Stimulated activated naive CD4-positive, alpha-beta T cell (primary cell): ENCODE results near the gene AGAP3.

Source experiments
- DNase-seq, 6 experiments: peaks; one replicate each; lab custom pipeline; 2025; lab: John Stamatoyannopoulos, UW

Gene AGAP3

DNA sequence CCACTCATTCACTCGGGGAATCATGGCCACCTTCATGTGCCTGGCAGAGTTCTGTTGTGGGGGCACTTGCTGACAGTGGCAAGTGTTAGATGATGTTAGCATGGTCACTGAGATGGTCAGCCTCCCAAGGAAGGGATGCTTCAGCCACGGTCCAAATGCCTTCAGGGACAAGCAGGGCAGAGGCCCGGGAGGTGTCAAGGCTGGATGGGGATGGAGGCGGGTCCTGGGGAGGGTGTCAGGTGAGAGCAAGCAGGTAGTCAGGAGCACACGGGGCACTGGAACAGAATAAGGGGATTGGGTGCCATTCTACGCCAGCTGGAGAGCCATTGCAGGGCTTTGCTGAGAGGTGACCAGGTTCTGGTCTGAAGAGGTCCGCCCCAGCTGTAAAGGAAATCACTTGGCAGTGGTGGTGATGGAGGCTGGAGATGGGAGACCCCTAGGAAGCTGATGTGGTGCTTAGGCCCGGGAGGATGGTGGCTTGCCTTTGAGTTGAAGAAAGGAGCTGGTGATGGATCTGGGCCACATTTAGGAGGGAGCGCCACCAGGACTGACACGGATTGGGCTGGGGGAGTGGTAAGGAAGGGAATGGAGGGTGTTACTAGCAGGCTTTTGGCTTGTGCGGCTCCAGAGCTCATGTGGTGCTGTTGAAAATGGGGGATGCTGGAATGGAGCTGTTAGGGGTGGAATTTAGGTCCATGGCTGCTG is 24.1 kb downstream of the AGAP3 start:
- no peak for DNase-seq

DNA sequence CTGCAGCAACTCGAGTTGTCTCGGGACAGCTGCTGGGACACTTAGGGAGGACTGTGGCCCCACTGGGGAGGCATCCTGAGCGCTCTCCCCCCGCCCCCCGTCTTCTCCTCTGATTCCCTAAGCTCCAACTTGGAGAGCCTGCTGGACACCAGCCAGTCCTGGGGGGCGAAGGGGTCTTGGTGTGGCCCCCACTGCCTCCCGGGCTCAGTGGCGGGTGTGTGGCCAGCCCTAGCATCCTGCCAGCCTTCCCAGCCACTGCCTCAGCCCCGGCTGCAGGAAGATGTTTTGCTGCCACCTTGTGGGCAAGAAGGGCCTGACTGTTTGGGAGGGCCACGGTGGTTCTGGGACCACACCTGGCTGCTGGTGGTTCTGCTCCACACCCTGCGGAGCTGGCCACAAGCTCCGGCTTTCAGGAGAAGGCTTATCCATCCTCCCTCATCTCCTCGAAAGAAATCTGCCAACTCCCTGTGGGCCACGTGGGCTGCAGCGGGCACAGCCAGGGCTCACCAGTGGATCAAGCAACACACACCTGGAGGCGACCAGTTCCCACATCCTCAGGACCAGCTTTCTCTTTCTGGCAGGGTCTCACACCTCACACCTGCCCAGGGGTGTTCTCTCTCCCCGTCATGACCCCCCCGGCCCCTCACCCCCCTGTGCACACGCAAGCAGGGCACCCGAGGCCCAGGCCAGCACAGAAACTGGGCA is 24.8 kb downstream of the AGAP3 start:
- DNase-seq, result peak; percentile 48 to 79 (median 60)

DNA sequence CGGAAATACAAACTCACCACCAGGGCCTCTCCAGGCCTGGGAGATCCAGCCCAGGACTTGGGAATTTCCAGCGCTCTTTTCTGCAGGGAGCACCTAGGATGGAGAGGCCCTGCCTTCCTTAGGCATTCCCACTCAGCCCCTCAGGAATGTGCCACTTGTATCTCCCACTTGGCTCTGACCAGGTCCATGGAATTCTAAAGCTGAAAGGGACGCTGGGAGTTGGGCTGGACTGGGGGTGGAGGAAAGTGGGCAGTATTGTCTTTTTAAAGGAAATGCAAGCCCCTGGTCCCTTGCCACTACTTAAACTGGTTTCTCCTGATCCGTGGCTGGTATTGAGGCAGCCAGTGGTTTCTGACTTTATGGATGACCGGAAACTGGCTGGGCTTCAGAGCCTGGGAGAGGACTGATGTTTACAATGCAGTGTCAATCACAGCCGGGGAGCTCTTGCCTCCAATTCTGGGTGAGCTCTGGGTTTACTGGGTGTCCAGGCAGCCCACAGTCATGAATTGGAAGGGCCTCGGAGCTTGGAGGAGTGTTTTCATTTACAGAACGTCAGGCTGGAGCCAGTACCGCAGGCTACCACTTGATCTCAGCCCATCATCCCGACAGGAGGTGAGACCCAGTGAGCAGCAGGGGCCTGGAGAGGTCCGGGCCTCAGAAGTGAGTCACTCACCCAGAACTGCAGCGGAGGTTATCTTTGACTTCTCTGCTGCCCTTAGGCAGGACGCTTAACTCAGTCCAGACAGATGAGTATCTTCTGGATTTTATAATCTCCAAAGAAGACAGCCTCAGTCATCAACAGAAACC is 27.3 kb downstream of the AGAP3 start:
- DNase-seq, result no peak

DNA sequence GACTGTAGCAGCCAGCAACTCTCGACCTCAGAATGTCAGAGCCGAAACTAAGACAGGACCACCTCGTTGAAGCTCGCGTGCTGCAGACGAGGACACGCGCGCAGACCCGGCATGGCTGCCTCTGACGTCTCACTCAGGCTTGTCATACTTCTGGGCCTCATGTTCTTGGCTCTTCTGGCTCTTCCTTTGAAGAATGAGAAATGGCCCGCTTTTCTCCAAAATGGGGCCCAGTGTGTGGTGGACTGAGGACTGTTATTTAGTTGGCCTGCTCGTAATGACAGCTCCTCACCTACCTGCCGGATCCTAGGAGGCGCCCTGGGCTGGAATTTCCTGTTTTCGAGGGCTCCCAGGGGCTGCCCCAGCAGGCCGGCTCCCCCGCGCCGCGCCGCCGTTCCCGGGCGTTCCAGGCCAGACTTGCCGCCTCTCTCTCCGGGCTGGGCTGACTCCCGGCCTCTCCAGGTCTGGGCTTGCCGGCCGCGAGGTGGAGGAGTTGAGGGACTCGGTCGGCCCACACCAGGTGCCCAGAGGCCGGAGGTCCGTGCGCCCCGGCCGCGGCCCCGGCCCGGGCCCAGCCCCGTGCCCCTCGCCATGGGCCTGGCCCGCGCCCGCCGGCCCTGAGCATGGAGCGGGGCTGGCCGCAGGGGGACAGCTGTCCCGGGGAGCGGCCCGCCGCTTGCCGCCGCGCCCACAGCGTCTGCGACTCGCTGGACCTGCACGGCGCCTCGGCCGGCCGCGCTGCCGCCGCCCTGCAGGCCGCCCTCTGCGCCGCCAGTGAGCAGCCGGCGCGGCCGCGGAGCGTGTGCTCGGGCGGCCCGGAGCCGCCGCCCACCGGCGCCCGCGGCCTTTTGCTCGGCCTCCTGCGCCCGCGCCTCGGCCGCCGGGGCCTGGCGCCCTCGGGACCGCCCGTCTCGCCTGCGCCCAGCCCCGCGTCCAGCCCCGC is 28.1 kb downstream of the AGAP3 start:
- no peak for DNase-seq

DNA sequence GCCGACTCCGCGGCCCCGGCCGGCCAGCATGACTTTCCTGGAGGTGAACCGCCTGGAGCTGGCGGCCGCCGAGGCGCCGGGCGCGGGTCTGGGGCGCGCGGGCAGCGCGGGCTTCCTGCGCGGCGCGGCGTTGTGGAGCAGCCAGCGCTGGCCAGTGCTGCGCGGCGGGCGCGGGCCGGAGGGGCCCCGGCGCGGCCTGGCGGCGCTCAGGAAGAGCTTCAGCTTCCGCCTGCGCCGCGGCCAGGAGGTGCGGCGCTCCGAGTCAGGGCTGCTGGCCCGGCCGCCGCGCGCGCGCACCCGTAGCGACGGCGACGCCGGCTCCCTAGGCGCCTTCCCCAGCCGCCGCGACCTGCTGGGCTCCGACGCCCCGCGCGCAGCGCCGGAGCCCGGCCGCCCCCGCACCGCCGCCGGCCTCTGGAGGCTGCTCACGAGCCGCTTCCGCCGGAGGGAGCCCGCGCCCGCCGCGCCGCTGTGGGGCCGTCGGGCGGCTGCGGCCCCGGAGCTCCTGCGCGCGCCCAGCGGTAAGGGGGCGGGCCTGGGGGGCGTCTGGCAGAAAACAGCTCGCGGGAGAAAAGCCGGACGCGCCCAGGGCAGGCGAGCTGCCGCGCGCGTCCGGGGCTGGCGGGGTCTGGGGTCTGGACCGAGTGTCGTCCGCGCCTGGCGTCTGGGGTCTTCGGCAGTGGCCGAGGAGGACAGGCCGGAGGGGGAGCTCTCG is 29.0 kb downstream of the AGAP3 start:
- DNase-seq, result peak in 2 of 6 experiments; percentile 6 to 11

DNA sequence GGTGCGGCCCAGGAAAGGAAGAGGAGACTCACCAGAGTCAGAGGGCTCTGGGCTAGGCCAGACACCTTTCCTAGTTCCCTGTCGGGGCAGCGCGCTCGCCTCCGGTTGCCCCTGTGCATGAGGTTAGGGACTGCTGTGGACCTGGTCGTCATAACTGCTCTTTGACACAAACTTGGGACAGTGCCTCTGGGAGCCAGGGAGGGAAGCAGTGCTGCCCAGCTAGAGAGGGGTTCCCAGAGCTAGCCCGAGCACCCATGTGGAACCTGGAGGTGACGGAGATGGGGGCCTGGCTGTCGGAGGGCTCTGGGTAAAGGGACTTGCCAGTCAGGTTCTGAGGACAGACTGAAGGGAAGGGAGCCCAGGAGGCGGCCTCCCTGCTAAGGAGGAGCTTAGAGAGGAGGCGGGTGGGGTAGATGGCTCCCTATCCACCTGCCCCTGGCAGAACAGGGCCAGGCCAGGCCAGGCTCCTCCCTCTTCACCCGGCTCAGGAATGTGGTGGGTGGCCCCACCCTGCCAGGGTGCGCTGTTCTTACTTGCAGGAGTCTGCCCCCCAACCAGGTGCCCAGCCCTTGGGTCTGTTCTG is 29.7 kb downstream of the AGAP3 start:
- DNase-seq, result no peak

DNA sequence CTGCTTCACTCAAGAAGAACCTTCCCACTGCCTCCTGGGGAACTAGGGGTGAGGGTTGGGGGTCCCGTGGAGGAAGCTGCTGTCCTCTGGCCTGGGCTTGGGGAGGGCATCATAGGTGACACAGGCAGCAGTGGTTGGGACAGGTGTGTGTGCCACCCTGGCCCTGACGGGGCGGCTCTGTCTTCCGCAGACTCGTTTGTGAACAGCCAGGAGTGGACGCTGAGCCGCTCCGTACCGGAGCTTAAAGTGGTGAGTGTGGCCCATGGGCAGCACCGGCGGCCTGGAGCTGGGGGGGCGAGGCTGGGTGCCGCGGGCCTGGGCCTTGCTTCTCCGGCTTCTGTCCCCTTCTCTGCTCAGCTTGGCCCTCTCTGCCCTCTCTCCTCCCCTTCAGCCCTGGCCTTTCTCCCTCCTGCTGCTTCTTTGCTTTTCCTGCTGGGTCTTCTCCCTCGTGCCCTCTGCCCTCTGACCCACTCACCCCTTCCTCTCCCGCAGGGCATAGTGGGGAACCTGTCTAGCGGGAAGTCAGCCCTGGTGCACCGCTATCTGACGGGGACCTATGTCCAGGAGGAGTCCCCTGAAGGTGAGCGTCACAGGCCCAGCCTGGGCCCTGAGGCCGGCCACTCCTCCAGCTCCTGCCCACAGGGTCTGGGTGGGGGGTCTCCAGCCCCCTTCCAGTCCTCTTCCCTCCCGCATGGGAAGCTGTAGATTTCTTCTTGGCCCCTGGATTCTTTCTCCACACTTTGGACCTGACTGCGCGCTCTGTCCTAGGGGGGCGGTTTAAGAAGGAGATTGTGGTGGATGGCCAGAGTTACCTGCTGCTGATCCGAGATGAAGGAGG is 30.5 kb downstream of the AGAP3 start:
- no peak for DNase-seq

DNA sequence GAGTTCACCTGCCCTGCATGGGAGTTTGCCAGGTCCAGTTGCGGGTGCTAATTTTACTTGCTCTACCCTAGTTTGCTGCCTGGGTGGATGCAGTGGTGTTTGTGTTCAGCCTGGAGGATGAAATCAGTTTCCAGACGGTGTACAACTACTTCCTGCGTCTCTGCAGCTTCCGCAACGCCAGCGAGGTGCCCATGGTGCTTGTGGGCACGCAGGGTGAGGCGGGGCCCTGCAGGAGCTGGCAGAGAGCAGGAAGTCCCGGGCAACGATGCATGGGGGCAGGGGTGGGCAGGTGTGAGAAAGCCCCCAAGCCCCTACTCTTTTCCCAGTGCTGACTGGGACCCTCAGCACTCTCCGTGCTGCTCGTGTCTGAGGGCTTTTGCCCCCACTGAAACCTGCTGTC is 31.3 kb downstream of the AGAP3 start:
- DNase-seq, result peak in 4 of 6 experiments; percentile 12 to 58 (median 30)

DNA sequence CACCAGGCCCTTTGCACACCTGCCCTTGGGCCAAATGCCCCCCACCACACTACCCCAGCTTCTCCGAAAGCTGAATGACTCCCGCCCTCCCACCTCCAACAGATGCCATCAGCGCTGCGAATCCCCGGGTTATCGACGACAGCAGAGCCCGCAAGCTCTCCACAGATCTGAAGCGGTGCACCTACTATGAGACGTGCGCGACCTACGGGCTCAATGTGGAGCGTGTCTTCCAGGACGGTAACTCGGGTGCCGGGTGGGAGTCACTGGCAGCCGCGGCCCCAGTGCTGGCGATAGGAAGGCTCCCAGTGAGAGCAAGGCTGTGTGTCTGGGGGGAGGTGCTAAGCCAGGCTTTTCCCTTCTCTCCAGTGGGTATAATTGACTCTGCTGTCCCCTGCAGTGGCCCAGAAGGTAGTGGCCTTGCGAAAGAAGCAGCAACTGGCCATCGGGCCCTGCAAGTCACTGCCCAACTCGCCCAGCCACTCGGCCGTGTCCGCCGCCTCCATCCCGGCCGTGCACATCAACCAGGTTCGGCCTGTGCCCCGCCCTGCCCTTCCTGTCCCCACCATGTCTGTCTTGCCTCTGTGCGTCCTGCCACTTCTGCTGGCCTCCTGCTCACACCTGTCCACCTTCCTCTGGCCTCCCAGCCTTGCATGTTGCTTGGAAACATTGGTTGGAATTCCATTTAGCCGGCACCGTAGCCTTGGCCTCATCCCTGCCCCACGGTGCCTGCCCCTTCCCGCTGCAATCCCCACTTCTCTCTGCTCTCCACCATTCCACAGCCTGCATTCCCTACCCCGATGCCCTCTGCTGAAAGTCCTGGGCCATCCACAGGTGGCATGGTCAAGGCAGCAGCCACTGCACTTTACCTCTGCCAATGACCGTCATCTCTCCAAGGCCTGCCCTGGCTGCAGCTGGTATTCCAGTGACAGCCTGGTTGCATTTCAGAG is 32.1 kb downstream of the AGAP3 start:
- DNase-seq, result no peak

DNA sequence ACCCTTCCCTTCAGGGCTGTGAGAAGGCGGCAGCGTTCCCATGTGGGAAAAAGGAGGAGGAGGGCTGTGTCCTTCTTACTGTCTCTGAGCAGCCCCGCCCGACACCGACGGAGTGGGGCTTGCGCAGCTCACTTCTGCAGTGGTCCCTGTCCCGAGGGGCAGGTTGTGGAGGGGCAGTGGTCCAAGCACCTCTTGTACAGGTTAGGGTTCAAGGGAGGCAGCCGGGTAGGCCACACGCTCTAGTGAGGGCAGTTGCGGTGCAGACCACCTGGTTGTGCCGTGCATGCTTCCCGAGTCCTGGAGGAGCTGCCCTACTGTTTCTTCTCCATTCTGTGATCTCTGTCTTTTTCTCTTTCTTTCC is 32.8 kb downstream of the AGAP3 start:
- DNase-seq, result no peak

DNA sequence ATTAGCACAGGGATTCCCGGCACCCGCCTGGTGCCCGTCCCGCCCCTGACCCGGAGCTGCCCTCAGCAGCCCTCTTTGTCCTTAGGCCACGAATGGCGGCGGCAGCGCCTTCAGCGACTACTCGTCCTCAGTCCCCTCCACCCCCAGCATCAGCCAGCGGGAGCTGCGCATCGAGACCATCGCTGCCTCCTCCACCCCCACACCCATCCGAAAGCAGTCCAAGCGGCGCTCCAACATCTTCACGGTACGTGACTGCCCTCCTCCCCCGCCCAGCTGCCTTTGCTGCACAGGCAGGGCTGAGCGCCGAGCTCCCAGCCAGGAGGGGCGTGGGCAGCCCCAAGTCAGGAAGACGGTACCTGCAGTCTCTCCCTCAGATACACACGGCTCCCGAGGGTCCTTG is 33.6 kb downstream of the AGAP3 start:
- no peak for DNase-seq

DNA sequence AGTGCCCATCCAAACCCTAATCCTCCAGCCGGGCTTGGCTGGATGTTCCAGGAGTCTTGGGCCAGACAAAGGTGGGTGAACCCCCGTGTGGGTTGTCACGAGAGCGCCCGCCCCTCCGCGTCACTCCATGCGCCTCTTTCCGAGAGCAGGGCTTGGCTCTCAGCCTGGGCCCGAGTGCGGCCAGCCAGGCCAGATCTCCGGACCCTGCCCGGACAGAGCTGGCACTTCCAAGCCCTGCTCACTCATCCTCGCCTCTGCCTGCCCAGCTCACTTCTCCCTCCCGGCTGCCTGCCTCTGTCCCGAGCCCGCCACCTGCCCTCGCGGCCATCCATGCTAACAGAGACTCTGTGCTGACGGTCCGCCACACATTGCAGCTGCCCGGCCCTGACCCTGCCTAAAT is 34.6 kb downstream of the AGAP3 start:
- DNase-seq, result no peak

DNA sequence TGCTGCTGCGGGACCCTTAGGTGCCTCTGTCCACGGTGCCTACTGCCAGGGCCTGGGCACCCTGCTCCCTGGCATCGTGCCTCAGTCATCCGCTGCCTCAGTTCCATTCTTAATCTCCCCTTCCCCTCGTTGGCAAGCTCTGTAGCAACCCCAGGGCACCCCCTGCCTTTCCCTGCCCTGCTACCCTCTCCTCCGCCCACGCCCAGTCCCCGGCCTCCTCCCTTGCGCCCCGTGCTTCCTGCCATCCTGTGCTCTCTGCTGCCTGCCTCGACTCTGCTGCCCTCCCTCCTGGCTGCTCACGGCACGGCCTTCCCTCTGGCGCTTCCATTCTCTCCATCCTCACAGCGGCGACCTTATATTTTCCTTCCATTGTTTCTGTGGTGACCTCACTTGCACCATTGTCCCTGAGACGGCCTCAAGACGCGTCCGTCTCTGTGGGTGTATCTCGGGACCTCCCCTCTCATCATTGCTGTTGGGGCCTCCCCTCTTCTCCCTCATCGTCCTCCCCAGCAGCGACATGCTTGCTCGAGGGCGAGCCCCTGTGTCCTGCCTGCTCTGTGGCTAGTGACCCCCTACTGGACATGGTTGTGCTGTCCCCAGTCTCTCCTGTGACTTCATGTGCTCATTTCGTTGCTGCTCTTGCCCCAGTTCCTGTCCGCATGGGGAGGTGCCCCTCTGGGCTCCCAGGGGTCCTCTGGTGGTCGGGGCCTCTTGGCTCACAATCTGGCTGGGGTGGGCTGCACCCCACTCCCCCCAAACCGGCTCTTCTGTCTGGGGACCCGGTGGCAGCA is 35.3 kb downstream of the AGAP3 start:
- DNase-seq, result no peak

DNA sequence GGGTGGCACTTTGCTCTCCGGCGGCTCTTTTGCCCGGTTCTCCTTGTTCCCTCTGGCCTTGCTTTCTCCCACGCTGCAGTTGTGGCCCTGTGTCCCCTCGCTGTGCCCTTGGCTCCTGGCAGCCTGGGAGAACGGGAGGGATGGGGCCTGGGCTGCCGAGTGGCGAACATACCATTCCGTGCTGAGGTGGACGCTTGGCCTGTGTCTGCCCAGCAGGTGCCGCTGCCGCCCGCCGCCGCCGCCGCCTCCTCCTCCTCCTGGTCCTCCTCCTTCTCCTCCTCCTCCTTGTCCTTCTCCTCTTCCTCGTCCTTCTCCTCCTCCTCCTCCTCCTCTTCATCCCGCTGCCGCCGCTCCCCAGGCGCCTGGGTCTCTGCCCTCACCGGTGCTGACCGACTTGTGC is 36.0 kb downstream of the AGAP3 start:
- no peak for DNase-seq

DNA sequence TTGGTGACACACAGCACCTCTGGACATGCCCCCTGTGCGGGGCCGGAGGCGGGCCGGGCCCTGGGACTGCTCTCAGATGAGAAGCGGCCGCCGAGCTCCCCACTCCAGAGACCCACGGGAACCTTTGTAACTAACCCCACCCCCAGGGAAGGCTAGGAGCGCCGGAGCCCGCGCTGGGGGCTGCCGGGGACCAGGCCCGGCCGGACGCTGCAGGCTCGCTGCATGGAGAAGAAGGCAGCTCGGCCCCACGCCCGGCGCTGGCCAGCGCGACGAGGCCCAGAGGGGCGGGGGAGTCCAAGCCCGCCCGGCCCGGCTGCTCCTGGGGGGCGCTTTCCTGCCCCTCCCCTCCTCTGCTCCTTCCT is 36.5 kb downstream of the AGAP3 start:
- no peak for DNase-seq

DNA sequence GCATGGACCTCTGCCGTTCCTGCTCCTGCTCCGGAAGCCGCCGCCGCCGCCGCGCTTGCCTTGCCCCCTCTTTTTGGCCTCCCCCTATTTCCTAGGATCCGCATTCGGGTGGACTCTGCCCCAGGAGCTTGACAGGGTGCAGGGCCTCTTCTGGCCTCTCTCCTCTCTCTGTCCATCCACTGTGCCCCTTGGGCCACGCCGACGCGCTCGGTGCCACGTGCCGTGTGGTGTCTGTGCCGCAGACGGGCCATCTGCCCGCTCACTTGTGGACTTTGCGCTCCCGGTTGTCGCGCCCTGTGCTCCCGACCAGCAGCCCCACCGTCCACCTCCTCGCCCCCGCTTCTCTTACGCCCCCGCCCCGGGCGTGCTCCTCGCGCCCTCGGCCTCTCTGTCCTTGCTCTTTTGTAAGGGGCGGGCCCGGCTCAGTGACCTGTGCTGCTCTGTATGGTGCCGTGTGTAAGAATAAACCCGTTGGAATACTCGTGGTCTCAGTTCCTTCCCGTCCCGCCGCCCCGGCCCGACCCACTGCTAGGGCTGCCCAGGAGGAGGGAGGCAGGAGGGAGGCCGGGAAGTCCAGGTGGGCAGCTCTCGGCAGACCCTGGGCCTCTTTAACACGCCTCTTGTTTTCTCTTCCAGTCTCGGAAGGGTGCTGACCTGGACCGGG is 37.0 kb downstream of the AGAP3 start:
- no peak for DNase-seq

DNA sequence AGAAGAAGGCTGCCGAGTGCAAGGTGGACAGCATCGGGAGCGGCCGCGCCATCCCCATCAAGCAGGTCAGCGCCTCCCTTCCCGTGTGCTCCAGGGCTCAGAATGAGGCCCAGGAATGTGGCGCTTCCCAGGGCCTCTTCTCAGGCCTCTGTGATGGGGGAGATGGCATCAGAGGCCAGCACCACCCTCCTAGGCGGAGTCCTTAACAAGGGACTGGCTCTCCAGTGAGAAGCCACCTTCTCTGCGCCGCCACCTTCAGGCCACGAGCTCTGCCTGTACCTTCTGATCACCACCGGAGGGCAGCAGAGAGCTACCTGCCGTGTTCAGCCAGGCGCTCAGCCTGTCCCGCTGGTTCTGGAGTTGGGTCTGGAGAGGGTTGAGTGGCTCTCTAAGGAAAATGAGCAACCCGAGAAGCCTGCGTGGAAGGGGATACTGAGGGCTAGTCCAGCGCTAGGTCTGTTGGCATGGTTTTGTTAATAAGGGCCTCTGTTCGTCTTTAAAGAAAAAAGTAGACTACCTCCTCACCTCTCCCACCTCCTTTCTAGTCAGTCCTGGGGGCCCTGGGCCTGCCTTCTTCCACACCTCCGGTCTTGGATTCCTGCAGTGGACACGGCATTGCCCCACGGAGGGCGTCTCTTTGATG is 37.7 kb downstream of the AGAP3 start:
- peak; percentile 56 to 89 (median 74) for DNase-seq
